Adipose tissue (tissue), 3 donors: ENCODE data around the gene TTLL5. TPM values are rescaled to one million over a fixed set of nuclear protein-coding genes. Genes with fewer than 3 reads are reported as not detected.
"Not testable (repeated sequence)": the region's sequence is repeated elsewhere in the genome, so short reads cannot be mapped to it uniquely, and the experiment has no call there.

Experiments
- H3K27ac ChIP-seq: one replicate; pipeline ENCODE4 v1.5.1; 2013; ENCODE audit warnings: low read depth, low read length
- WGBS, 3 donors: extraction: QIAGEN DNeasy Blood & Tissue Kit; methylation state at CpG; one replicate each; pipeline ENCODE4 v1.1.7; 2013; 5-methylcytosine and 5-hydroxymethylcytosine counted together
- polyA plus RNA-seq, 3 donors: library from polyadenylated mRNA; stranded (reverse); fragments of 200-250 nt; gene quantifications; one replicate each; pipeline ENCODE4 v1.2.3, GENCODE V29; 2013
- donor health status: healthy with polysubstance abuse.
- donor health status: Bipolar disorder and iron deficiency.
- donor health status: healthy.

The TTLL5 gene
- polyA plus RNA-seq, 3 donors: 6.3 to 12.9 (median 8.9) TPM

DNA sequence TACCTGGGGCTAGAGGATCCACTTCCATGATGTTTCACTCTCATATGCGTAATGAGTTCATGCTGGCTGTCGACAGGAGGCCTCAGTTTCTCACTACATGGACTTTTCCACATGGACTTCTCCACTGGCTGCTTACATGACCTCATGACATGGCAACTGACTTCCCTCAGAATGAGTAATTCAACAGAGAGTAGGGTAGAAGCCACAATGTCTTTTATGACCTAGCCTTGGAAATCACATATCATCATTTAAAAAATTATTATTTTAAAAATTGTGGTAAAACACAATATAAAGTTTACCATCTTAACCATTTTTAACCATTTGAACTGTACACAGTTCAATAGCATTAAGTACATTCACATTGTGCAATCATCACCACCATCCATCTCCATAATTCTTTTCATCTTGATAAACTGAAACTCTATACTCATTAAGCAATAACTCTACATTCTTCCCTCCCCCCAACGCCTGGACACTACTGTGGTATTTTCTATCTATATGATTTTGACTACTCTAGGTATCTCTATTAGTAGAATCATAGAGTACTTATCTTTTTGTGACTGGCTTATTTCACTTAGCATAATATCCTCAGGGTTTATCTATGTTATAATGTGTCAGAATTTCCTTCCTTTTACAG lies 176.2 kb downstream of the TTLL5 start:
- no peak overlapping the region for H3K27ac ChIP-seq
- WGBS, 3 donors: 94 to 96% (median 95%) methylated on average over 3 of the region's 3 CpGs

DNA sequence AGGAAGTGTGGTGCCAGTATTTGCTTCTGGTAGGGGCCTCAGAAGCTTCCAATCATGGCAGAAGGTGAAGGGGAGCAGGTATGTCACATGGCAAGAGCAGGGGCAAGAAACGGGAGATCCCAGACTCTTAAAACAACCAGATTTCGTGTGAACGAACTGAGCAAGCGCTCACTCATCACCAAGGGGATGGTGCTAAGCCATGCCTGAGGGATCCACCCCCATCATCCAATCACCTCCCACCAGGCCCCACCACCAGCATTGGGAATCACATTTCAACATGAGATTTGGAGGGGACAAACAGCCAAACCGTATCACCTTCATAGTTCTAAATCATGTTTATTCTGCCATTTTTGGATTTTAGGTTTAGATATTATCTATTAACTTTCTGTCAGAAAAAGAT lies 179.9 kb downstream of the TTLL5 start:
- no peak overlapping the region for H3K27ac ChIP-seq
- WGBS, 3 donors: 92 to 98% (median 97%) methylated on average over 5 of the region's 5 CpGs

DNA sequence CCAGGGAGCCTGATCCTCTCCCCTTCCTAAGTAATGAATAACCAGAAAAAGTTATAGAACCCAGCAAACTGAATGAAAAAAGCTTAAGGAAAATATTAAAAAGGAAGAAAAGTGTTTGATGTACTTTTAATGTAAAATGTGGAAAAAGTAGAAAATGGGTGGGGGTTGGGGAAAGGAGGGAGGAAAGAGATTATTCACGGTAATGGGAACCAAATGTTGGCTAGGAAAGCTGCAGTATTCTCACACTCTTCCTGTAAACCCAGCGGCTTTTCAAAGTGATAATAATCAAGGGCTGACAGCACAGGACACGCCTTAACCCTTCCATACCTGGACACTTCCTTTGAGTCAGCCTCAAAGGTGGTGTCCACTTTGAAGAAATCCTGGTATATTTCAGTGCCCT lies 181.5 kb downstream of the TTLL5 start:
- no peak overlapping the region for H3K27ac ChIP-seq
- WGBS, 3 donors: 10 to 32% (median 29%) methylated on average over 3 of the region's 3 CpGs

DNA sequence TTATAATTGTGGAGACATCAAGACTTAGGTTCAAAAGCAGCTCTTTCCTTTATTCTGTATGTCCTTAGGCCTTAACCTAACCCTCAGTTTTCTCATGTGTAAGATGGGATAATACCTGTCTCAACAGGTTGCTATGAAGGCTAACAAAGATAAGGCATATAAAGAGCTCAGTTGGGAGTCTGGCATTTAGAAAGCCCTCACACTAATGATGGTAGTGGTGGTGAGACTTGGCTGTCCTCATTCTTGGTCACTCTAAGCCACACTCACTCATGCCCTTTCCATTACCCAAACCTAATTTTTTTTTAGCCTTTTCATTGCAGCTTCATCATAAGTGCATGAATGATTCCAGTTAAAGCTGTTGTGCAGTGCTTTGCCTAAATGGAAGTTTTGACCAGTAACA lies 183.4 kb downstream of the TTLL5 start:
- no peak overlapping the region for H3K27ac ChIP-seq

DNA sequence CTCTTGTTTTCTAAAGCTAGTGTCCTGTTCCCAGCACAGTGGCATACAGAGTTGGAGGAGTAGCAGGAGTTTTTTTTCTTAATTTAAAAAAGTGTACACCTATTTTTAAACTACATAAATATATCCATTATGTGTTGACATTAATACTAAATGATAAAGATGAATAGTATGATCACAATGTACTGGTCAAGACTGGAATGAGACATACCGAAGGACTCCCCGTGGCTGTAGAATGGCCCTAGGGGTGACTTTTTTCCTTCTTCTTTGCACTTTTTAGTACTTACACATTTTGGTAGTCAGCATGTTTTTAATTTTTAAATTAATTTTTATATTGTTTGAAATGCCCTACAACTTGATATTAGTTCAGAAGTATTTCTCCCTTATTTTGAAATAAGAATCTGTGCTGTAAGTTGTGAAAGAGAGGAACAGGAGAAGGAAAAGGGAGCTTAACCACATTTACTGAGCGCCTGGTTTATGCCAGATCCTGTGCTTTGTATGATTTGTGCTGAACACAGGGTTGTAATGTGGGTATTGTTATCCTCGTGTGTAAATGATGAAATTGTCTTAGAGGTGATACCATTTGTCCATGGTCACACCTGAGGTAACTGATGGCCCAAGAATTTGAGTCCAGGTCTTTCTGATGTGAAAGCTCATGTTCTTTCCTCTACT lies 184.2 kb downstream of the TTLL5 start:
- 82 to 93% (median 84%) methylated on average over 4 of the region's 4 CpGs for WGBS, 3 donors
- no peak overlapping the region for H3K27ac ChIP-seq

DNA sequence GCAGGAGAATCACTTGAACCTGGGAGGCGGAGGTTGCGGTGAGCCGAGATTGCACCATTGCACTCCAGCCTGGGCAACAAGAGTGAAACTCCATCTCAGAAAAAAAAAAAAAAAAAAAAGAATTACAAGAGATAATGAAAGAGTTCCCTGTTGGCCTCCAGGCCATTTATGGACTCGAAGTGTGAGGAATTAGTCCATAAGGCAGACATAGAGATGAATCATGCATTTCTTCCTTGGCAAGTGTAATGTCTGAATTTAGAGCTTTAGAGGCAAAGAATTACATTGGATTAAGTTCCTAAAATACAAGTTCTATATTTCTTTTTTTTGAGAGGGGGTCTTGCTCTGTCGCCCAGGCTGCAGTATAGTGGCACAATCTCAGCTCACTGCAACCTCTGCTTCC lies 185.6 kb downstream of the TTLL5 start:
- H3K27ac ChIP-seq: not testable (repeated sequence)
- 85 to 96% (median 90%) methylated on average over 5 of the region's 5 CpGs for WGBS, 3 donors

DNA sequence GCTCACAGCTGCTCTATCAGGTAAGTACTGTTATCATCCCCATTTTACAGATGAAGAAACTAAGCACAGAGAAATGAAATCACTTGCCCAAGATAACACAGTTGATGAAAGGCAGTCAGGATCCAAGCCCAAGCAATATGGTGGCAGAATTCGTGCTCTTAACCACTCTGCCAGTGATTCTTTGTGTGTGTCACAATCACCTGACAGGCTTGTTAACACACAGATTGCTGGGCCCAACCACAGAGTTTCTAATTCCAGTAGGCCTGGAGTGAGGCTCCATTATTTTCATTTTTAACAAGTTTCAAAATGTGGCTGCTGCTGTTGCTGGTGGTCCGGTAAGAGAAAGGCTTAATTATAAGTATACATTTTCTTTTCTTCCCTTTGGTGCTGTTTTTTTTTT lies 186.5 kb downstream of the TTLL5 start:
- no peak overlapping the region for H3K27ac ChIP-seq
- 88 to 93% (median 93%) methylated on average over 2 of the region's 2 CpGs for WGBS, 3 donors

DNA sequence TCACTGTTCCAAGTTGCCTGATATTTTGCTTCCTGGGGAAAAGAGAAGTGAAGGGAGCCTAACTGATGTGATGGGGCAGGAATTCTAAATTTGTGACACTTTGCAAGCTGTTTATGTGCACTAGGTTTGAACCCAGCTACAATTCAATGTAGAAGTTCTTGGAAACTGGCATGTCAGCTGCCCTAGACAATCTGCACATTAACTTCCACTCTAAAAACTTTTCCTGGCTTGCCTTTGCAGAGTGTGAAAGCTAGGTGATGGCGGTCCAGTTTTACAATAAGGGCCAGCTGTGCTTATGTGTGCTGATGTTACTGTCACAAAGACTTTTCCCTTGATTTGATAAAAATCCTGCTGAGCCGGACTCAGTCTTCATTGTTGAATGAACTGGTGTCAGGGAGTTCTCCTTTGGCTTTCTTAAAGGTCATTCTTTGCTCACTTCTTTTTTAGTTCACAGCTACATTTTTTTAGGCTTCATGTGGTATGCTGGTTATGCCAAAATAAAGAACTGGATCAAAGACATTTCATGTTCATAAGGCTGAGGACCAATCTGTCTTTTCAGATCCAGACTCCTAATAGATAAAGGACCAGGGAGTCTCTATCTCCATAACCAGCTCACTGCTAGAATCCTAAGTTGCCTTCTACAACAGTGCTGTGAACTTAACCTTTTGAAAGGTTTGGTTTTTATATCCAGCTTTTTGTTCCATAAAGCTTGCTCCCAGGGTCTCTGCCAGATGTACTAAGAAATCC lies 187.3 kb downstream of the TTLL5 start:
- 93 to 98% (median 95%) methylated on average over 2 of the region's 2 CpGs for WGBS, 3 donors
- H3K27ac ChIP-seq: no peak overlapping the region

DNA sequence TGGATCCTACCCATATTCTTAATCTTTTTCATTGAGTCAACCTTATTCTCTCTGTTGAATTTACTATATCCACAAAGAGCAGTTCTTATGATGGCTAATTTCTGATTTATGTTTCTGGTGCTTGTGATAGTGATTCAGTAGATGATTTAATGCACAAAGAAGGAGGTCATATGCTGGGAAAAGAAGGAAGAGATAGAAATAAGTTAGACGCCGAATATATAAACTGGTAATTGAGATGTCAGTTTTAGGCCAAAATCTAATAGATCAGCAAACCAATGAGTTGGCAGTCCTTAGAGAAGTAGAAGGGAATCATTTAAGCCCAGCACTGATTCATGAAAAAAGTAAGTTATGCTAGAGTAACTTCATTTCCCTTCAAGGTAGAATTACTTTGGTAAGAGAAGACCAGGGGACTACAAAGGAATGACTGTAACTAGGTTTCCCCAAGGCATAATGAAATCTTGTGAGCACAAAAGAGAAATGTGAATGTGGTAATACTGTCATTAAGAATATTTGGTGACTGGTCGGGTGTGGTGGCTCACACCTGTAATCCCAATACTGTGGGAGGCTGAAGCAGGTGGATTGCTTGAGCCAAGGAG lies 188.4 kb downstream of the TTLL5 start:
- no peak overlapping the region for H3K27ac ChIP-seq
- 94 to 95% (median 94%) methylated on average over 3 of the region's 3 CpGs for WGBS, 3 donors

DNA sequence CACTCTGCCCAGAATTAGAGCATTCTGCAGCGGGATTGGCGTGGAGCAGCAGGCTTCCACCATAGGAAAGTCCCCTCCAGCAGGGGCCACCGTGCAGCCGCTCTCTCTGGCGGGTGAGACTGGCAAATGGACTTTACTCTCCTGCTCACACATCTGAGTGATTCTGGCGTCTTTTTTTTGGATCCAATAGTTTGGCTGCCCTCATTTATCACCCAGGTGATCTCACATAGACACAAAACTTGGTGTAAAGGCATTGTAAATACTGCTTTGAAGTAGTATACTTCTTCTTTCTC lies 190.5 kb downstream of the TTLL5 start:
- 77 to 94% (median 93%) methylated on average over 6 of the region's 6 CpGs for WGBS, 3 donors
- H3K27ac ChIP-seq: no peak overlapping the region

DNA sequence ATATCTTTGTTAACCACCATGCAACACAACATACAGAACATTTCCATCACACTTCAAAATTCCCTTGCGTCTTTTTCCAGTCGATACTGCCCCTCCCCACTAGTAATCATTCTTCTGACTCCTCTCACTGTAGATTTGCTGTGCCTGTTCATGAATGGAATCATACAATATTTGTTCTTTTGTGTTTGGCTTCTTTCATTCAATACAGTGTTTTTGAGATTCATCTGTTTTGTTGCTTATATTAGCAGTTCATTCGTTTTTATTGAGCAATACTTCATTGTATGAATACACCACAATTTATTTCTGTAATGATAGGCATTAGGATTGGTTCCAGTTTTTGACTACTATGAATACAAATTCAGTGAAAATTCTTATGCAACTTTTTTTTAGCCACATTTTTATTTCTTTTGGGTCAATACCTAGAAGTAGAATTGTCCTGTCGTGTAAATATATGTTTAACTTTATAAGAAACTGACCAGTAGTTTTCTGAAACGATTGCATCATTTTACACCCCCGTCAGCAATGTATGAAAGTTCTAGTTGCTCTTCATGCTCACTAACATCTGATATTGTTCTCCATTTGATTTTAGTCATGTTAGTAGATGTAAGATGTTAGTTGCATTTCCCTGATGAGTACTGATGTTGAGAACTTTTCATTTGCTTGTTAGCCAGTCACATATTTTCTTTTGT lies 193.2 kb downstream of the TTLL5 start:
- 76 to 79% (median 79%) methylated on average over 6 of the region's 6 CpGs for WGBS, 3 donors
- no peak overlapping the region for H3K27ac ChIP-seq

DNA sequence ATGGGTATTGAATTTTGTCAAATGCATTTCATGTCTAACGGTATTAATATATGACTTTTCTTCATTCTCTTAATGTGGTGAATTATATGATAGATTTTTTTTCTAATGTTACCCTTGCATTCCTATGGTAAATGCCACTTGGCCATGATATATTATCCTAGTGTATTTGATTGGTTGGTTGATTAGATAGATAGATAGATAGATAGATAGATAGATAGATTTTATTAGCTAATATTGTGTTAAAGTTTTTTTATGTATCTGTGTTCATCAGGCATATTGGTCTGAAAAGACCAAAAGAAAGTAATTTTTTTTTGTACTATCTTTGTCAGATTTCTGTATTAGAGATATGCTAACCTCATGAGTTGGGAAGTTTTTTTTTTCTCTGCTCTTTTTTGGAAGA lies 196.2 kb downstream of the TTLL5 start:
- 93 to 99% (median 98%) methylated on average over 1 of the region's 1 CpG for WGBS, 3 donors
- H3K27ac ChIP-seq: no peak overlapping the region

DNA sequence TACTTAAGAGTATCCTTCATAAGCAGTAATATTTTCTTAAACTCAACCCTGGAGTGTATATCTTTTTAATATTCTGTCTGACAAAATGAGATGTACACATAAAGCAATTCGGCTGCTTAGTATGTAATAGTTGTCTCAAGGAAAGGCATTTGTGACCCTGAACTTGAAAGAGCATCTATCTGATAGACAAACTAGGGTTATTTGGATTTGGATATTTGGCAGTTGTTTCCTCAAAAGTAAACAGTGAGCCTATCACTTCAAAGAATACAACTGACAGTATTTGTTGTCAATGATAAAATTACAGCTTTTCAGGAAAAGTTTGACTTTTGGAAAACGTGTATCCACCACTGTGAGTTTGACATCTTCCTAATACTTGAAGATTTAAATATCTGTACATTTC lies 197.3 kb downstream of the TTLL5 start:
- WGBS, 3 donors: 48 to 94% (median 89%) methylated on average over 2 of the region's 2 CpGs
- H3K27ac ChIP-seq: no peak overlapping the region

DNA sequence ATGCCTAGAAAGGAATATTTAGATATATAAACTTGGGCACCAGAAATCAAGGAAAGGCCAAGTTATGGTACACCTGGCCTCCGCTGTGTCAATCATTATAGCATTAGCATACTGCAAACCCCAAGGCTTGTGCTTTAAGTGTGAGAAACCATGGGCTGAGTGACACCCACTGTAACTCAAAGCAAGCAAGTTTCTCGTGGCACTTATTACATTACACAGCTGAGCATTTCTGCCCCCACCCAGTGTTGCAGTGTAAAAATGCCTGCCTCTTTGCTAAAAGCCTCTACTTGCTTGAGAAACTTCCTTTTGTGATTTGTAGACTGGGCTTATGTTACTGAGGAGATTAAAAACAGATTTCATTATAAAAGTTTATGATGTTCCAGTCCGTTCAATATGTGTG lies 198.7 kb downstream of the TTLL5 start:
- WGBS, 3 donors: 76 to 82% (median 79%) methylated on average over 3 of the region's 3 CpGs
- no peak overlapping the region for H3K27ac ChIP-seq

DNA sequence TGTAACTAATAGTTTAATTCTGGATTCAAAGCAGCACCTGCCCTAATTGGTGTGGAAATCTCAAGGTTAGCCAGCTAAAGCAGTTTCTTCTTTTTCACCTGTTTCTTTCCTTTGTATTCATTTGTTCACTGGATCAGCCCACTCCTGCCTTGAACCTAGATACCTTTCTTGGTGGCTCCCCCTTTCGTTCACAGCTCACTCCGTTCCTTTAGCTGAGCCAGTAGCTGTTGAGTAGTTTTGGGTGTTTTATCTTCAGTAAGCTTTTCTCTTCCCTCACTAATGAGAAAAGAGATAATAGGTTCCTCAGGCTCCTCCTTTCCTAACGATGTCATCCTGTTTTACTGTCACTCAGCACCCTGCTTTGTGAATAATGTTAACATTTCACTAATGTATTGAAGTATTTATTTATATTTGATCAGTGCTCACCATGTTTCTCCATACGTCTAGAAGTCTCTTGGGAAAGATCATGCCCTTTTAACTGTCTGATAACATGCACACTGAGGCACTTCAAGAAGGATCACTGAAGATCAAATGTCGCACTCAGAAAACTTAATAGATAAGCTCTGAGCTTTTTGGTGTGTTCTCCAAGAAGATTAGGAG lies 199.6 kb downstream of the TTLL5 start:
- H3K27ac ChIP-seq: no peak overlapping the region
- 81 to 83% (median 82%) methylated on average over 5 of the region's 5 CpGs for WGBS, 3 donors

DNA sequence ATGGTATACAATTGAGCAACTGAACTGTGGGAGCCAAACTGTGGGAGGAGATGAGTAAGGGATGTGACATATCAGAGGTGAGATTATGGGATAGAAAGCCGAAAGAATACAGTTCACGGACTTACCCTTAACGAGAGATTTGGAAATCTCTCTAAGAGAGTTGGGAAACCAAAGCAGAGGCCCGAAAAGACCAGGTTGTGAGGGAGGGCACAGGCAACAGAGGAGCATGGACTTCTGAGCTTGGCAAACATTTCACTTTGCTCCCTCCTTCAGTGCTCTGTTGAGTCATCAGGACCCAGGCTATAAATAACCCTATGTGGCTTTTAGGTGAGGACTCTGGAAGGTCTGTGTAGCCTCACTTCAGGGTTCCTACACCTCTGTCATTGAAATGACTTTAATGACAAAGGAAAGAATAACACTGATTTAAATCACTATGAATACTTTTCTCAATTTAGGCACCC lies 200.1 kb downstream of the TTLL5 start:
- H3K27ac ChIP-seq: no peak overlapping the region
- 61 to 81% (median 72%) methylated on average over 4 of the region's 4 CpGs for WGBS, 3 donors

DNA sequence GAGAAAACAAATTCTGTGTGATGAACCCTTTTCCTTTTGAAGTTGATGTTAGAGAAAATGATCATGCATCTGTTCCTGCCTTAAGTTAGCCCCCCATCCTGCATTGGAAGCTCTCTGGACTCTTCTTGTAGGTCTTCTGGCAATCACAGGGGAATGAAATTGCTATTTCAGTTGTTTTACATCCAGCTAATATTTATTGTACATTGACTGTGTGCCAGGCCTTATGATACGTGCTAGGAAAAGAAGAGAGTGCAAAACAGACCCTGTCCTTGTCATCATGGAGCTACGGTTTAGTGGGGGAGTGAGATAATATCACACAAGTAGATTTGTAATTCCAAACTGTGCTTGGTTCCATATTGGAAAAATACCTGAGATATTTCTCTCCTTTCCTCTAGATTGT lies 202.2 kb downstream of the TTLL5 start:
- 93 to 98% (median 94%) methylated on average over 2 of the region's 2 CpGs for WGBS, 3 donors
- no peak overlapping the region for H3K27ac ChIP-seq

DNA sequence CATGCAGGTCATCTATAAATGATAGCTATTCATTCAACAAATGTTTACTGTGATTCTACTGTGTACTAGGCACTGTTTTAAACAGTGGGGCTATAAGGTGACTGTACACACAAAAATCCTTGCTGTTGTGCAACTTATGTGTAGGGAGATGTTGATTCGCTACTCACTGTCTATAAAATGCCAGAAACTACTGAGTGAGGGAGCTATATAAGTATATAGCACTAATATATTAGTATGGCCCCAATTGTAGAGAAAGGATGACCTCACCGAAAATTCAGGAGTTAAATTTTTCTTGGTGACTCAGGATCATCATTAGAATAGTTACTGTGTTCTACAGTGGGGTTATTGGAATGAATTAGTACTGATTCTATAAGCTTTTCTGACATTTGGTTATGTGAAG lies 203.3 kb downstream of the TTLL5 start:
- no peak overlapping the region for H3K27ac ChIP-seq
- WGBS, 3 donors: 92 to 96% (median 93%) methylated on average over 2 of the region's 2 CpGs

DNA sequence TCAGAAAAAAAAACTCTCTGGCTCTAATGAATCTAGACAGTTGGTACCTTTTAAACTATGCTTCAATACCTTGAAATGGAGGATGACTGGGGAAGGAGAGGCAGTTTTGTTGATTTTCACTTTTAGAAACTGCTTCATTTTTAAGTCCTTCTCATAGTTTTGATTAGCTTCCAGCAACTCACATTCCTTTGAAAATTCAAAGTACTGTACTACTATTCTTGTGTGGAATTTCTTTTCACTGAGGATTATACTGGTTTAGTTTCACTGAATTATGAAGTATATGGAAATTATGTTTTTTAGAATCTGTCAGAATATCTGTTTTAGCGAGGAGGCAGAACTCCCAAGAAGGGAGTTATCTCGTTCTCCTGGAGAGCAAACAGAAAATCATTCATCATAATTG lies 204.5 kb downstream of the TTLL5 start:
- WGBS, 3 donors: 58 to 70% (median 68%) methylated on average over 2 of the region's 2 CpGs
- H3K27ac ChIP-seq: no peak overlapping the region
